HCT116 (cell line): ENCODE results near the gene ARID3A. TPM values are rescaled to one million over a fixed set of nuclear protein-coding genes. Genes with fewer than 3 reads are reported as not detected.

Source experiments
- ATAC-seq: fragments of 200-7000 bp; cut with Tn5 transposase; 2 replicates; pipeline ENCODE4 v1.9.1; 2020; ENCODE audit warnings: mild to moderate bottlenecking, moderate library complexity
- BruUV-seq: library from RNA; stranded (reverse); fragments of 400-500 nt; replicated peaks from 2 replicates; lab custom pipeline; 2021; lab: Mats Ljungman, UMichigan
- CTCF ChIA-PET: fragments of 300-600 bp; sonication (Branson Sonifier 250); formaldehyde crosslinking; loops from one replicate; lab custom pipeline; 2021; ENCODE audit warnings: antibody characterized with exemption; lab: Charles Lee
- POLR2A ChIA-PET: fragments of 300-600, 350-600 bp; sonication (Branson Sonifier 250); formaldehyde crosslinking; loops from one replicate; lab custom pipeline; 2021; ENCODE audit warnings: antibody characterized with exemption; lab: Charles Lee
- RAD21 ChIA-PET, 2 experiments: fragments of 300-600 bp; sonication (Branson Sonifier 250); formaldehyde crosslinking; loops; one replicate each; lab custom pipeline; 2023; ENCODE audit warnings: low total read pairs in 2 of 2; ENCODE audit not compliant: uncharacterized antibody in 2 of 2, unreplicated experiment in 2 of 2, low non-redundant PET in 1 of 2; lab: Charles Lee
- DNase-seq: peaks from one replicate; pipeline ENCODE4 v3.0.0-alpha.2; 2010; ENCODE audit warnings: low read depth, low spot score
- H2AFZ ChIP-seq: fragments of 200-600 bp; shearing (Covaris generic), sonication (generic); 2 replicates; pipeline ENCODE4 v1.6.1; 2017; ENCODE audit warnings: low read depth, mixed run types, mixed read lengths, antibody characterized with exemption, low read length; ENCODE audit not compliant: poor library complexity, severe bottlenecking
- H3K27ac ChIP-seq: 2 replicates; pipeline ENCODE4 v1.5.1; 2012; ENCODE audit warnings: low read depth, low read length
- H3K27me3 ChIP-seq: fragments of 200-600 bp; sonication (generic); 2 replicates; pipeline ENCODE4 v1.6.1; 2016; ENCODE audit warnings: mixed run types, low read length, mixed read lengths; ENCODE audit not compliant: insufficient read depth
- H3K36me3 ChIP-seq, 2 experiments: fragments of 200-500 bp in 1 of 2; fragments of 200-600 bp in 1 of 2; sonication (Bioruptor generic) in 1 of 2; sonication (generic) in 1 of 2; 2 replicates each; pipeline versions ENCODE4 v1.5.1 to v1.6.1; 2014 to 2016; ENCODE audit warnings: low read length in 2 of 2, inconsistent platforms in 1 of 2, mixed read lengths in 1 of 2, mixed run types in 1 of 2; ENCODE audit not compliant: insufficient read depth in 2 of 2, control insufficient read depth in 1 of 2
- H3K4me1 ChIP-seq, 2 experiments: fragments of 200-600 bp in 1 of 2; sonication (generic) in 1 of 2; 2 replicates each; pipeline versions ENCODE4 v1.5.1 to v1.6.1; 2012 to 2017; ENCODE audit warnings: low read length in 2 of 2, inconsistent platforms in 1 of 2, mild to moderate bottlenecking in 1 of 2, mixed read lengths in 1 of 2, mixed run types in 1 of 2, moderate library complexity in 1 of 2; ENCODE audit not compliant: insufficient read depth in 2 of 2, control insufficient read depth in 1 of 2
- H3K4me2 ChIP-seq: fragments of 200-600 bp; sonication (generic); 2 replicates; pipeline ENCODE4 v1.6.1; 2017; ENCODE audit warnings: mixed run types, low read length, mixed read lengths
- H3K4me3 ChIP-seq, 2 experiments: fragments of 200-600 bp in 1 of 2; sonication (generic) in 1 of 2; replicated peaks in 1 of 2; 2 replicates each; pipeline ENCODE4 v1.5.1; 2011 to 2016; ENCODE audit warnings: low read length in 2 of 2, control low read depth in 1 of 2, low read depth in 1 of 2, mild to moderate bottlenecking in 1 of 2, mixed read lengths in 1 of 2, mixed run types in 1 of 2
- H3K79me2 ChIP-seq: fragments of 200-600 bp; sonication (generic); 2 replicates; pipeline ENCODE4 v1.6.1; 2017; ENCODE audit warnings: mild to moderate bottlenecking, mixed run types, low read length, moderate library complexity, mixed read lengths; ENCODE audit not compliant: insufficient read depth
- H3K9ac ChIP-seq: fragments of 200-600 bp; sonication (generic); 2 replicates; pipeline ENCODE4 v1.6.1; 2016; ENCODE audit warnings: low read length, mixed read lengths
- H3K9me2 ChIP-seq: fragments of 200-600 bp; sonication (generic), shearing (Covaris generic); 2 replicates; pipeline ENCODE4 v1.6.1; 2017; ENCODE audit warnings: mixed run types, mild to moderate bottlenecking, moderate library complexity; ENCODE audit not compliant: insufficient read depth
- H3K9me3 ChIP-seq, 2 experiments: fragments of 200-500 bp in 1 of 2; fragments of 200-600 bp in 1 of 2; sonication (Bioruptor generic) in 1 of 2; sonication (generic) in 1 of 2; 2 replicates each; pipeline ENCODE4 v1.6.1; 2014 to 2017; ENCODE audit warnings: low read length in 2 of 2, mixed read lengths in 2 of 2, inconsistent platforms in 1 of 2, low read depth in 1 of 2, mild to moderate bottlenecking in 1 of 2, mixed run types in 1 of 2, moderate library complexity in 1 of 2; ENCODE audit not compliant: control insufficient read depth in 1 of 2, insufficient read depth in 1 of 2
- H4K20me1 ChIP-seq: fragments of 200-600 bp; sonication (generic), shearing (Covaris generic); 2 replicates; pipeline ENCODE4 v1.6.1; 2017; ENCODE audit warnings: mixed run types, mild to moderate bottlenecking, moderate library complexity; ENCODE audit not compliant: insufficient read depth
- CEBPB ChIP-seq: IDR thresholded peaks from 2 replicates; pipeline ENCODE4 v1.6.1; 2012; ENCODE audit warnings: low read depth
- EGR1 ChIP-seq: IDR thresholded peaks from 2 replicates; pipeline ENCODE4 v1.6.1; 2012; ENCODE audit warnings: low read depth
- ELF1 ChIP-seq: IDR thresholded peaks from 2 replicates; pipeline ENCODE4 v1.6.1; 2012; ENCODE audit warnings: low read depth, borderline replicate concordance
- EZH2 ChIP-seq: fragments of 200-600 bp; sonication (generic); IDR thresholded peaks from 2 replicates; pipeline ENCODE4 v1.6.1; 2017; ENCODE audit warnings: antibody characterized with exemption, mixed run types
- EZH2phosphoT487 ChIP-seq: fragments of 200-600 bp; IDR thresholded peaks from 2 replicates; pipeline ENCODE4 v1.6.1; 2018; ENCODE audit warnings: antibody characterized with exemption, borderline replicate concordance
- FOSL1 ChIP-seq: IDR thresholded peaks from 2 replicates; pipeline ENCODE4 v1.6.1; 2012; ENCODE audit warnings: low read depth
- JUND ChIP-seq: IDR thresholded peaks from 2 replicates; pipeline ENCODE4 v1.6.1; 2012
- POLR2A ChIP-seq: IDR thresholded peaks from 2 replicates; pipeline ENCODE4 v1.7.0; 2011; ENCODE audit warnings: borderline replicate concordance; ENCODE audit not compliant: insufficient read depth, insufficient read length; ENCODE audit errors: extremely low read depth
- POLR2AphosphoS5 ChIP-seq: IDR thresholded peaks from 2 replicates; pipeline ENCODE4 v1.6.1; 2011; ENCODE audit warnings: mild to moderate bottlenecking, low read depth, low read length, moderate library complexity
- RAD21 ChIP-seq: IDR thresholded peaks from 2 replicates; pipeline ENCODE4 v1.6.1; 2012; ENCODE audit warnings: low read depth, mild to moderate bottlenecking
- SIN3A ChIP-seq: IDR thresholded peaks from 2 replicates; pipeline ENCODE4 v1.6.1; 2012; ENCODE audit warnings: low read depth
- SRF ChIP-seq: IDR thresholded peaks from 2 replicates; pipeline ENCODE4 v1.6.1; 2012; ENCODE audit warnings: low read depth
- TCF7L2 ChIP-seq: IDR thresholded peaks from 2 replicates; pipeline ENCODE4 v1.7.0; 2011; ENCODE audit warnings: borderline replicate concordance, inconsistent platforms; ENCODE audit not compliant: insufficient read depth, insufficient read length; ENCODE audit errors: extremely low read depth
- YY1 ChIP-seq: IDR thresholded peaks from 2 replicates; pipeline ENCODE4 v1.6.1; 2011; ENCODE audit warnings: low read length, low read depth, moderate library complexity, mild to moderate bottlenecking; ENCODE audit not compliant: insufficient replicate concordance; ENCODE audit errors: extremely low read depth
- ZFX ChIP-seq: fragments of 450-650 bp; IDR thresholded peaks from 2 replicates; pipeline ENCODE4 v1.6.1; 2017
- ZNF274 ChIP-seq: fragments of 200-500 bp; sonication (Bioruptor generic); IDR thresholded peaks from 2 replicates; pipeline ENCODE4 v1.6.1; 2014; ENCODE audit warnings: mild to moderate bottlenecking, low read depth, low read length, inconsistent platforms
- intact Hi-C: fragments of 100-400 bp; cut with micrococcal nuclease; formaldehyde crosslinking; loops from 2 replicates; pipeline ENCODE4 v1.10.0; 2022
- total RNA-seq: library from RNA; stranded (reverse); gene quantifications from one replicate; pipeline ENCODE4 v1.2.1, GENCODE V29; 2021; ENCODE audit not compliant: unreplicated experiment
- TF ChIP-seq, protein P1 (sequence below): IDR thresholded peaks from 2 replicates; pipeline ENCODE4 v1.6.1; 2012
- TF ChIP-seq, protein P2 (sequence below), 3 experiments: fragments of 200-600 bp in 1 of 3; sonication (generic) in 1 of 3; IDR thresholded peaks in 2 of 3; conservative IDR thresholded peaks in 1 of 3; 2 replicates each; pipeline ENCODE4 v1.5.1; 2012 to 2017; ENCODE audit warnings: low read depth in 2 of 3, low read length in 2 of 3, antibody characterized with exemption in 1 of 3, borderline replicate concordance in 1 of 3, control low read depth in 1 of 3, mild to moderate bottlenecking in 1 of 3, mixed read lengths in 1 of 3, mixed run types in 1 of 3, moderate library complexity in 1 of 3; ENCODE audit not compliant: insufficient read depth in 1 of 3
- TF ChIP-seq, protein P3 (sequence below): IDR thresholded peaks from 2 replicates; pipeline ENCODE4 v1.6.1; 2012
- TF ChIP-seq, protein P4 (sequence below): IDR thresholded peaks from 2 replicates; pipeline ENCODE4 v1.6.1; 2011; ENCODE audit warnings: mild to moderate bottlenecking, low read length, moderate library complexity; ENCODE audit not compliant: insufficient replicate concordance; ENCODE audit errors: extremely low read depth

Gene ARID3A
- total RNA-seq, 1 experiment from 2014 or later: 21.8 TPM

DNA sequence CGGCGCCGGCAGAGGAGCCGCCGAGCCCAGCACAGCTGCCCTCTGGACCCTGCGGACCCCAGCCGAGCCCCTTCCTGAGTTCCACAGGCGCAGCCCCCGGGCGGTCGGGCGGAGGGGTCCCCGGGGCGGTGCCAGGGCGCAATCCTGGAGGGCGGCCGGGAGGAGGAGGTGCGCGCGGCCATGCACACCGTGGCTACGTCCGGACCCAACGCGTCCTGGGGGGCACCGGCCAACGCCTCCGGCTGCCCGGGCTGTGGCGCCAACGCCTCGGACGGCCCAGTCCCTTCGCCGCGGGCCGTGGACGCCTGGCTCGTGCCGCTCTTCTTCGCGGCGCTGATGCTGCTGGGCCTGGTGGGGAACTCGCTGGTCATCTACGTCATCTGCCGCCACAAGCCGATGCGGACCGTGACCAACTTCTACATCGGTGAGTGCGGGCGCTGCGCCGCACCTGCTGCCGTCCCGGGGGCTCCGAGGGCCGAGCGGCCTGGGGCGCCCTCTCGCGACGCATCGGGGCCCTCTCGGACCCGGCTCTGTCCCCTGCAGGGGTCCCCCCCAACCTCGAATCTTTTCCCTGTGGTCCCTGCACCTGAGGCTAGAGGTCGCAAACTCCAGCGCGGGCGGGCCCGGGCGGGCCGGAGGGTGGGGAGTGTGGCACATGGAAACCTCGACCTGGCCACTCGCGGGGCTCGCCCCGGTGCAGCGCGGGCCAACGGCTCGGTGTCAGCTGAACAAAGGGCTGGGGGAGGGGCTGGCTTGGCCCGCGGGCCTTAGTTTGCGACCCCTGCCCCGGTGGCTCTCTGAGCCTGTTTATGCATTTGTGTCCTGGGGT is 8.3 kb upstream of the ARID3A start, which contains the start of gene KISS1R:
Gene KISS1R (plus strand): TSS at position 11 of the 829 bp plus-strand sequence. CDS start 170 bp downstream, at position 181.
- H3K9me3 ChIP-seq: no peaks in the 10 kb centered on the region
- peaks cover 6 to 32% of the 10 kb centered on the region in 2 experiments for H3K4me1 ChIP-seq
- H3K79me2 ChIP-seq: peaks cover 3% of the 10 kb centered on the region; the same call in 1 of the 2 replicates
- no peaks in the 10 kb centered on the region for H4K20me1 ChIP-seq
- H3K4me3 ChIP-seq: peak within 1 kb of the TSS; percentile 47 to 67
- ChIA-PET RAD21 (interaction anchor here (0.5 to 0.7 kb wide), 2 partner anchors 57 to 148 kb away, joined by 3 read pairs; no protein-coding TSS in a partner anchor), CTCF (no interaction called here), POLR2A (no interaction called here)
- BruUV-seq: no TSS peak
- no peak for DNase-seq
- H3K36me3 ChIP-seq: no peaks in the 10 kb centered on the region
- H3K9ac ChIP-seq: peak within 1 kb of the TSS; percentile 71
- peak within 1 kb of the TSS; percentile 40 for H2AFZ ChIP-seq
- H3K27me3 ChIP-seq: no peaks in the 10 kb centered on the region
- ATAC-seq: peak; percentile 65
- peak within 1 kb of the TSS; percentile 98 for H3K4me2 ChIP-seq
- H3K9me2 ChIP-seq: no peaks in the 10 kb centered on the region
- H3K27ac ChIP-seq: peak within 1 kb of the TSS; percentile 71; the same call in 1 of the 2 replicates
- intact Hi-C loops: loop anchor here (1.0 kb wide), 2 partner anchors 34 to 147 kb away; no protein-coding TSS in a partner anchor
- TF ChIP-seq CEBPB (no peak), ZNF274 (no peak), ZFX (peak; percentile 14; the same call in 1 of the 2 replicates), ELF1 (no peak), JUND (no peak), POLR2A (peak; percentile 41), EZH2 (no peak), POLR2AphosphoS5 (no peak), EZH2phosphoT487 (no peak), SRF (no peak), TCF7L2 (no peak), SIN3A (no peak), YY1 (no peak), EGR1 (no peak), RAD21 (peak; percentile 99), FOSL1 (no peak)
- TF ChIP-seq, protein P1, sequence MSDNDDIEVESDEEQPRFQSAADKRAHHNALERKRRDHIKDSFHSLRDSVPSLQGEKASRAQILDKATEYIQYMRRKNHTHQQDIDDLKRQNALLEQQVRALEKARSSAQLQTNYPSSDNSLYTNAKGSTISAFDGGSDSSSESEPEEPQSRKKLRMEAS: peak; percentile 76
- TF ChIP-seq, protein P2, sequence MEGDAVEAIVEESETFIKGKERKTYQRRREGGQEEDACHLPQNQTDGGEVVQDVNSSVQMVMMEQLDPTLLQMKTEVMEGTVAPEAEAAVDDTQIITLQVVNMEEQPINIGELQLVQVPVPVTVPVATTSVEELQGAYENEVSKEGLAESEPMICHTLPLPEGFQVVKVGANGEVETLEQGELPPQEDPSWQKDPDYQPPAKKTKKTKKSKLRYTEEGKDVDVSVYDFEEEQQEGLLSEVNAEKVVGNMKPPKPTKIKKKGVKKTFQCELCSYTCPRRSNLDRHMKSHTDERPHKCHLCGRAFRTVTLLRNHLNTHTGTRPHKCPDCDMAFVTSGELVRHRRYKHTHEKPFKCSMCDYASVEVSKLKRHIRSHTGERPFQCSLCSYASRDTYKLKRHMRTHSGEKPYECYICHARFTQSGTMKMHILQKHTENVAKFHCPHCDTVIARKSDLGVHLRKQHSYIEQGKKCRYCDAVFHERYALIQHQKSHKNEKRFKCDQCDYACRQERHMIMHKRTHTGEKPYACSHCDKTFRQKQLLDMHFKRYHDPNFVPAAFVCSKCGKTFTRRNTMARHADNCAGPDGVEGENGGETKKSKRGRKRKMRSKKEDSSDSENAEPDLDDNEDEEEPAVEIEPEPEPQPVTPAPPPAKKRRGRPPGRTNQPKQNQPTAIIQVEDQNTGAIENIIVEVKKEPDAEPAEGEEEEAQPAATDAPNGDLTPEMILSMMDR (IDR thresholded peaks at IDR 0.05 in 2 of 3, conservative IDR thresholded peaks at IDR 0.05 in 1 of 3; ENCODE audit: borderline replicate concordance in 1 of 3, insufficient read depth in 1 of 3, low read depth in 2 of 3, low read length in 2 of 3): peak; percentile 70 to 98 (median 74)
- TF ChIP-seq, protein P3, sequence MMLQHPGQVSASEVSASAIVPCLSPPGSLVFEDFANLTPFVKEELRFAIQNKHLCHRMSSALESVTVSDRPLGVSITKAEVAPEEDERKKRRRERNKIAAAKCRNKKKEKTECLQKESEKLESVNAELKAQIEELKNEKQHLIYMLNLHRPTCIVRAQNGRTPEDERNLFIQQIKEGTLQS: no peak
- TF ChIP-seq, protein P4, sequence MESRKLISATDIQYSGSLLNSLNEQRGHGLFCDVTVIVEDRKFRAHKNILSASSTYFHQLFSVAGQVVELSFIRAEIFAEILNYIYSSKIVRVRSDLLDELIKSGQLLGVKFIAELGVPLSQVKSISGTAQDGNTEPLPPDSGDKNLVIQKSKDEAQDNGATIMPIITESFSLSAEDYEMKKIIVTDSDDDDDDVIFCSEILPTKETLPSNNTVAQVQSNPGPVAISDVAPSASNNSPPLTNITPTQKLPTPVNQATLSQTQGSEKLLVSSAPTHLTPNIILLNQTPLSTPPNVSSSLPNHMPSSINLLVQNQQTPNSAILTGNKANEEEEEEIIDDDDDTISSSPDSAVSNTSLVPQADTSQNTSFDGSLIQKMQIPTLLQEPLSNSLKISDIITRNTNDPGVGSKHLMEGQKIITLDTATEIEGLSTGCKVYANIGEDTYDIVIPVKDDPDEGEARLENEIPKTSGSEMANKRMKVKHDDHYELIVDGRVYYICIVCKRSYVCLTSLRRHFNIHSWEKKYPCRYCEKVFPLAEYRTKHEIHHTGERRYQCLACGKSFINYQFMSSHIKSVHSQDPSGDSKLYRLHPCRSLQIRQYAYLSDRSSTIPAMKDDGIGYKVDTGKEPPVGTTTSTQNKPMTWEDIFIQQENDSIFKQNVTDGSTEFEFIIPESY: no peak
